DMS 273 treated with DMSO at 0.1 percent for 48 hours (cell line): Measurements from ENCODE around the gene SPACA6.
"Not testable (repeated sequence)": the region's sequence is repeated elsewhere in the genome, so short reads cannot be mapped to it uniquely, and the experiment has no call there.

Source experiments
- DNase-seq: peaks from one replicate; lab custom pipeline; 2025; lab: John Stamatoyannopoulos, UW

The SPACA6 gene, protein sequence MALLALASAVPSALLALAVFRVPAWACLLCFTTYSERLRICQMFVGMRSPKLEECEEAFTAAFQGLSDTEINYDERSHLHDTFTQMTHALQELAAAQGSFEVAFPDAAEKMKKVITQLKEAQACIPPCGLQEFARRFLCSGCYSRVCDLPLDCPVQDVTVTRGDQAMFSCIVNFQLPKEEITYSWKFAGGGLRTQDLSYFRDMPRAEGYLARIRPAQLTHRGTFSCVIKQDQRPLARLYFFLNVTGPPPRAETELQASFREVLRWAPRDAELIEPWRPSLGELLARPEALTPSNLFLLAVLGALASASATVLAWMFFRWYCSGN

DNA sequence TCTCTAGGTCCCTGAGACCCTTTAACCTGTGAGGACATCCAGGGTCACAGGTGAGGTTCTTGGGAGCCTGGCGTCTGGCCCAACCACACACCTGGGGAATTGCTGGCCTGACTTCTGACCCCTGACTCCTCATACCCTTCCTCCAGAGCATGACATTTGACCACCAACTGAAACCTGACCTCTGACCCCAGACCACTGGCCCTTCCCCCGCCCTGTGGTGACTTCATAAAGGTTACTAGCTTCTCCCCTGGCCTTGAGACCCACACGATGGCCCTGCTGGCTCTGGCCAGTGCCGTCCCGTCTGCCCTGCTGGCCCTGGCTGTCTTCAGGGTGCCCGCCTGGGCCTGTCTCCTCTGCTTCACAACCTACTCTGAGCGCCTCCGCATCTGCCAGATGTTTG is at the start of gene SPACA6:
SPACA6 (plus strand) TSS at position 71 of the 400 bp plus-strand sequence; CDS start at position 268, 197 bp downstream.
- no peak for DNase-seq

DNA sequence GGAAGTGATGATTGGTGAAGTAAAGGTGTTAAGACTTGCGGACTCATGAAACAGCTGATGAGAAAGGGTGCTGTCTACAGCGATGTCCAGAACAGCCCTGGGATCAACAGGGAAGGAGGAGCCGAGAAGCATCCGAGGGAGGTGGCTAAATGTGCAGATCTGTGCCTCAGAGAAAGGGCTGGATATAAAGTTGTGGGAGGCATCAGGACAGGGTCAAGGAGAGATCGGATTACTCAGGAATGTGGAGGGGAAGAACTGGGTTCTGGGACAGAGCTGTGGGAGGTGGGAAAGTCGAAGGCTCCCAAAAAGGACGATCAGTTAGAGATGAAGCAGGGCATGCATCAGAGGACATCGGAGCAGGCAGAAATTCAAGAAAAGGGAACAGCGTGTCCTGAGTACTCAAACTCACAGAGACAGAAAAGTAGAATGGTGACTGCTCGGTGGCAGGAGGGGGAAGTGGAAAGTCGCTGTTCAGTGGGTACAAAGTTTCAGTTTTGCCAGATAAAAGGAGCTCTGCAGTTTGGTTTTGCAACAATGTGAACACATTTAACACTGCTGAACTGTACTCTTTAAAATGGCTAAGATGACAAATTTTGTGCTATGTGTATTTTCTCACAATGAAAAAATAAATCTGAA is 48.4 kb upstream of the SPACA6 start:
- DNase-seq, result no peak

DNA sequence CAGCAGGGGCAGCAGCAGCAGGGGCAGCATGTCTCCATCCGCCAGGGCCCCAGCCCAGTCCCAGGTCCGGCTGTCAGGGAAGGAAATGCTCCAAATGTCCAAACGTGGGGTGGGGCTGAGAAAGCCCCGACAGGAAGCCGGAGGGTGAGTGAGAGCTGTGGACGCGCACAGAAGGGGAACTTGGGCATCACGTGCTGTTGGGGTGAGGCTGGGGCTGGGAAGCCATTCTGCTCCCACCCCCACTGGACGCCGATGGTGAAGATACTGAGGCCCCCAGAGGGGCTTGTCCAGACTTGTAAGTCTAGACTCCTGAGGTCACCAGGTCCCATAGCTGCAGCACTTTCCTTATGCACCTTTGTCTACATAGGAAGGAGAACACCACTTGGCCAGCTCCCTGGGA is 46.4 kb upstream of the SPACA6 start, which contains the start of gene SIGLEC14:
SIGLEC14 (minus strand) TSS at position 96 of the 400 bp plus-strand sequence; CDS start at position 30, 66 bp downstream.
- DNase-seq, result not testable (repeated sequence)

GRCh38 chr19:51647318-51647717 is 45.8 kb upstream of the SPACA6 start:
- no peak for DNase-seq

GRCh38 chr19:51651216-51651846 is 41.8 kb upstream of the SPACA6 start:
- no peak for DNase-seq

GRCh38 chr19:51652266-51652665 is 40.9 kb upstream of the SPACA6 start:
- no peak for DNase-seq

GRCh38 chr19:51653162-51653561 is 40.0 kb upstream of the SPACA6 start:
- no peak for DNase-seq

DNA sequence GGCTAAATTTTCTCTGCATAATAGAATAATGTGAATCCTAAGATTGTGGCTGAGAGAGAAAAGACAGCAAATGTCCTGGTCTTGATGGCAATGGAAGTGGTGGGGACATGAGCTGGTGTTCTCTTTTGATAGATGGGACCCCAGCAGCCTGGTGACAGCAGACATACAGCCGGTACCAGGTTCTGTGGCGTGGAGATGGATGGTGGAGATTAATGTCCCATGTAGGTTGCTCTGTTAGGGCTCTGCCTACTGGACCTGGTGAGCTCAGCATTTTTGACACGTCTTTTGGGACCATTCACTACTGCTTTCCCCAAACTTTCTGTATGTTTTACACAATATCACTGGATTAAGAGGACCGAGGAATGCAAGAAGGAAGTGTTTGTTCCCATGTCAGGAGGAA is 38.3 kb upstream of the SPACA6 start:
- DNase-seq, result no peak

GRCh38 chr19:51660975-51661600 is 32.0 kb upstream of the SPACA6 start:
- no peak for DNase-seq

- DNase-seq, result no peak
Observed at GRCh38 chr19:51663650-51664049, 29.5 kb upstream of the SPACA6 start.

DNA sequence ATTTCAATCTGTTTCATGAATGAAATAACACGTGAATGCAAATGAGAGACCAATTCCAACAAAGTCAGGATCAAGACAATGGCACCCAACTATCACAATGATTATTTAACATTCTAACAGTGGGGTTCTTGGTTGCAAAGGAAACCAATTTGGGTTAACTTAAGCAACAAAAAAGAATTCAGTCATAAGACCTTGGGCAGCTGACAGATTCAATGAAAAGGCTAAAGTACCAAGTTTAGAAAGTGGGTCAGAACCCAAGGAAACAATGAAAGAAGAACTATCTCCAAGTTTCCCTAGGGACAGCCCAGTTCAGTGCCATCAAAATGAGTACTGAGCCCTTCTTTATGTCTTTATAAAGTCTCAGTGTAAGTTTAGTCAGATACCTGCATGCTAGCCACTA is 29.0 kb upstream of the SPACA6 start:
- DNase-seq, result no peak

- DNase-seq, result no peak
Observed at GRCh38 chr19:51664997-51665396, 28.1 kb upstream of the SPACA6 start.

DNA sequence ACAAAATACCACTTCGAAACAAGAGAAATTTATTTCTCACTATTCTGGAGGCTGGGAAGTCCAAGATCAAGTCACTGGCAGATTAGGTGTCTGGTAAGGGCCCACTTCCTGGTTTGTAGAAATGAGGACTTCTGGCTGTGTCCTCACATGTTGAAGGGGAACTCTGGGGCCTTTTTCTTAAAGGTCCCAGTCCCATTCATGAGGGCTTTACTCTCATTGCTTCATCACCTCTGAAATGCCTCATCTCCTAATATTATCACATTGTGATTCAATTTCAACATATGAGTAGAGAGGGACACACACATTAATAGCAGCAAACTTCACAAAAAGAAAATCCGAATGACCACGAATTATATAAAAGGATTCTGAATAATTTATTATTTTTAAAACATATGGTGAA is 24.9 kb upstream of the SPACA6 start:
- DNase-seq, result no peak

- DNase-seq, result not testable (repeated sequence)
Observed at GRCh38 chr19:51675911-51676565, 17.1 kb upstream of the SPACA6 start.

DNA sequence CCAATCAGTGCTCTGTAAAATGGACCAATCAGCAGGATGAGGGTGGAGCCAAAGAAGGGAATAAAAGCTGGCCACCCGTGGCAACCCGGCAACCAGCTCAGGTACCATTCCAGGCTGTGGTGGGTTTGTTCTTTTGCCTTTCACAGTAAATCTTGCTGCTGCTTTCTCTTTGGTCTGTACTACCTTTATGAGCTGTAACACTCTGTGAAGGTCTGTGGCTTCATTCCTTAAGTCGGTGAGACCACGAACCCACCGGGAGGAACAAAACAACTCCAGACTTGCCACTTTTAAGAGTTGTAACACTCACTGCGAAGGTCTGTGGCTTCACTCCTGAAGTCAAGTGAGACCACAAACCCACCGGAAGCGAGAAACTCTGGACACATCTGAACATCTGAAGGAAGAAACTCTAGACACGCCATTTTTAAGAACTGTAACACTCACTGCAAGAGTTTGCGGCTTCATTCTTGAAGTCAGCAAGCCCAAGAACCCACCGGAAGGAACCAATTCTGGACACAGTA is 16.5 kb upstream of the SPACA6 start:
- no peak for DNase-seq

DNA sequence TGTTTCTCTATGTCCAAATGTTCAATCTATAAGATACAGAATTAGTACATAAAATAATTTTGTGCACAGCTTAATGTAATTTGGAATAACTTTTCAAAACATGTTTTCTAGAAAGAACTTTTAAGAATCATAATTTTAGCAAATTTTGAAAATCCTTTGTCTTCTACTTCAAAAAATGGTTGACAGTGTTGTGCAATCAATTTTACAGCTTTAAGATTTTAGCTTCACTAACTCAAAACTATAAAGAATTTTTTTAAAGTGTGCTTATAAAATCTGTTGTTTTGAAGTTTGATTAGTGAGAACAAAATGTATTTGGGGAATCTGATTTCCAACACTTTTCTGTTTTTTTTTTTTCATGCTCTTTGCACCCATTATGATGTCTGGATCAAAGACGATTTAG is 12.7 kb upstream of the SPACA6 start:
- no peak for DNase-seq

DNA sequence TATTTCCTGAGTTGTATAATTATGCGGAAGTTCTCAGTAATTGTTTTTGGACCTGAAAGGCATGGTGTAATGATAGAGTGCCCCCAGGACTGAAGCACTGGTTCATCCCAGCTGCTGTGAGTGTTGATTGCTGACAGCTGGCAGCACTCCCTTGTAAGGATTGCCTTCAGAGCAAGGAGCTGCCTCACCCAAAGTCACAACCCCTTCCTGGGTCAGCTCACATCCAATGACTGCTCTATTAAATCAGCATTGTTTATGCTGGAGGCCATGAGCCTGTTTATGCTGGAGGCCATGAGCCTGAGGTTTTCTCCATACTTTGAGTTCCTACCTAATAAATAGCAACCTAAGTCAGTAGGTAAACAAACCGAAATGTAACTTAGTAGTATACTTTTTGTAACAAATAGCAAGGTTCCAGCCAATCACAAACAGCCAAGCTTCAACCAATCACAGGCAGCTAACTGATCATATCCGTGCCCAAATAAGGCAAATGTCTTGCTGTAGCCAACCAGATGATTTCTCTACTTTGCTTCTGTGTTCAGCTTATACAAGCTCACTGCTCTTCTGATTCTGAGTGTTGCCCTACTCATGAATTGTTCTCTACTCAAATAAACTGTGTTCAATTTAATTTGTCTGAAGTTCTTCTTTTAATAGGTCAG is 11.7 kb upstream of the SPACA6 start:
- no peak for DNase-seq

- DNase-seq, result no peak
Observed at GRCh38 chr19:51686171-51686570, 7.0 kb upstream of the SPACA6 start.

DNA sequence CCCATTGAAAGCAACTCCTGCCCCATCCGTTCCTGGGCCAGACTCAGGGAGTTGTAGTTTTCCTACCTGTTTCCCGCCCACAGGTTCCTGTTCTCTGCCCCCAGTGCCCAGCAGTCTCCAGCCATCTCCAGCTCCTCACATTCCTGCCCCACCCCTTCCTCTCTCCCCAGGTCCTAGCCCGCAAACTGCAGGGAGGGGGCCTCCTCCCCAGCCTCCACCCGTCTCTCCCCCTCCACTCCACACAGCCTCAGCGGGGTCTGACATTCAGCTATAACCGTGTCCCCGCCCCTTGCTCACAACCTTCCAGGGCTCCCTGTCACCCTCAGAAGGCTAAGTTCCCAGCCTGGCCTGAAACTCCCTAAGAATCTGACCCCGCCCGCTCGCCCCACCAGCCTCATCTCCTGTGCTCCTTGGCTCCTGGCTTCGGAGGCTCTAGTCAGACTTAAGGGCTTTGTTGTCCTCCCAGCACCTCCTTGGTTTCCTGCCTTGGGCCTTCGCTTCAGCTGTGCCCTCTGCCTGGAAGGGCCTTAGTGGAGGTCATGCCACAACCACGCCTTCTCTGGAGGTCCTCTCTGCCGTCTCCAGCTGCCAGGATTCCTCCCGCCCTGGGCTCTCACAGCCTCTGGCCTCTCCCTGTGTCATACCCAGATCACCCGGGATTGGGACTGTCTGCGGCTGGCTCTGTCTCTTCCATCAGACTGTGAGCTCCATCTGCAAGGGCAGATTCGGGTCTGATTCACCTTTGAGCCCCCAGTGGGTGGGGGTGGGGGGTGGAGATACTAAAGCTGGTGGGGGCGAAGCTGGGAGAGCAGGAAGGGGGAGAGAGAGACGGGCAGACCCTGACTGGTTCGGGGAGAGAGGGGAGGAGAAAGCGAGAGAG is 5.1 kb upstream of the SPACA6 start:
- no peak for DNase-seq
